Activated naive CD4-positive, alpha-beta T cell treated with anti-CD3 and anti-CD28 coated beads for 36 hours (primary cell): ENCODE results near the gene WNT7B. TPM values are rescaled to one million over a fixed set of nuclear protein-coding genes. Genes with fewer than 3 reads are reported as not detected.

Experiments used
- CTCF ChIA-PET: fragments of 350-600 bp; sonication (Branson Sonifier 250); formaldehyde crosslinking; loops from one replicate; lab custom pipeline; 2021; ENCODE audit warnings: antibody characterized with exemption; lab: Charles Lee
- DNase-seq: peaks from one replicate; pipeline ENCODE4 v3.0.0-alpha.2; 2020
- H3K27ac Mint-ChIP-seq: one replicate; pipeline ENCODE4 v1.8.0; 2021; ENCODE audit warnings: mild to moderate bottlenecking, mixed read lengths
- H3K27me3 Mint-ChIP-seq: one replicate; pipeline ENCODE4 v1.8.0; 2021; ENCODE audit warnings: low read depth, mixed read lengths
- H3K36me3 Mint-ChIP-seq: one replicate; pipeline ENCODE4 v1.8.0; 2021; ENCODE audit warnings: low read depth, mixed read lengths
- H3K4me1 Mint-ChIP-seq: one replicate; pipeline ENCODE4 v1.8.0; 2021; ENCODE audit warnings: low read depth, mixed read lengths
- H3K4me3 Mint-ChIP-seq: one replicate; pipeline ENCODE4 v1.8.0; 2021; ENCODE audit warnings: mild to moderate bottlenecking, moderate library complexity, mixed read lengths
- H3K9me3 Mint-ChIP-seq: one replicate; pipeline ENCODE4 v1.8.0; 2021; ENCODE audit warnings: mixed read lengths
- intact Hi-C: fragments of 100-400 bp; cut with micrococcal nuclease; formaldehyde crosslinking; loops from one replicate; pipeline ENCODE4 v1.15.1; 2023
- total RNA-seq, 2 experiments: library from RNA; stranded (reverse); gene quantifications; one replicate each; pipeline ENCODE4 v1.2.3, GENCODE V29; 2021

WNT7B gene
- total RNA-seq, 2 experiments from 2014 or later = not detected

- Mint-ChIP-seq H3K36me3 (no peaks in the 10 kb centered on the region), H3K27ac (no peak overlapping the region), H3K9me3 (no peaks in the 10 kb centered on the region), H3K4me3 (no peak overlapping the region), H3K4me1 (no peaks in the 10 kb centered on the region), H3K27me3 (peaks cover 7% of the 10 kb centered on the region)
- DNase-seq = no peak
- CTCF ChIA-PET = no interaction called here
- intact Hi-C loops = no loop called here
Measured at GRCh38 chr22:45952553-45952952, 24.4 kb downstream of the WNT7B start.

- no peak for DNase-seq
- CTCF ChIA-PET = no interaction called here
- Mint-ChIP-seq H3K4me1 (no peaks in the 10 kb centered on the region), H3K27ac (no peak overlapping the region), H3K36me3 (no peaks in the 10 kb centered on the region), H3K9me3 (no peaks in the 10 kb centered on the region), H3K4me3 (no peak overlapping the region), H3K27me3 (peaks cover 7% of the 10 kb centered on the region)
- intact Hi-C loops = no loop called here
Measured at GRCh38 chr22:45952151-45952550, 24.8 kb downstream of the WNT7B start.

- no peak overlapping the region for H3K4me3 Mint-ChIP-seq
- no peak overlapping the region for H3K27ac Mint-ChIP-seq
- intact Hi-C loops = no loop called here
- DNase-seq = no peak
- CTCF ChIA-PET = no interaction called here
- no peaks in the 10 kb centered on the region for H3K4me1 Mint-ChIP-seq
- H3K27me3 Mint-ChIP-seq = peaks cover 7% of the 10 kb centered on the region
- no peaks in the 10 kb centered on the region for H3K9me3 Mint-ChIP-seq
- H3K36me3 Mint-ChIP-seq = no peaks in the 10 kb centered on the region
Measured at GRCh38 chr22:45949891-45950290, 27.1 kb downstream of the WNT7B start.

GRCh38 chr22:45949258-45949870, 27.6 kb downstream of the WNT7B start:
- no peaks in the 10 kb centered on the region for H3K36me3 Mint-ChIP-seq
- H3K27me3 Mint-ChIP-seq = peaks cover 7% of the 10 kb centered on the region
- no peak for DNase-seq
- intact Hi-C loops = no loop called here
- no peaks in the 10 kb centered on the region for H3K4me1 Mint-ChIP-seq
- no peaks in the 10 kb centered on the region for H3K9me3 Mint-ChIP-seq
- no peak overlapping the region for H3K27ac Mint-ChIP-seq
- CTCF ChIA-PET = no interaction called here
- H3K4me3 Mint-ChIP-seq = no peak overlapping the region

GRCh38 chr22:45948081-45948648, 28.8 kb downstream of the WNT7B start:
- no peaks in the 10 kb centered on the region for H3K4me1 Mint-ChIP-seq
- H3K27ac Mint-ChIP-seq = no peak overlapping the region
- H3K36me3 Mint-ChIP-seq = no peaks in the 10 kb centered on the region
- DNase-seq = no peak
- H3K9me3 Mint-ChIP-seq = no peaks in the 10 kb centered on the region
- H3K4me3 Mint-ChIP-seq = no peak overlapping the region
- peaks cover 7% of the 10 kb centered on the region for H3K27me3 Mint-ChIP-seq
- intact Hi-C loops = no loop called here
- CTCF ChIA-PET = no interaction called here

- no peak for DNase-seq
- no peaks in the 10 kb centered on the region for H3K4me1 Mint-ChIP-seq
Measured at GRCh38 chr22:45946805-45947600, 30.0 kb downstream of the WNT7B start.

GRCh38 chr22:45945621-45946106, 31.3 kb downstream of the WNT7B start:
- no peaks in the 10 kb centered on the region for H3K4me1 Mint-ChIP-seq
- CTCF ChIA-PET = no interaction called here
- H3K4me3 Mint-ChIP-seq = no peak overlapping the region
- no peaks in the 10 kb centered on the region for H3K36me3 Mint-ChIP-seq
- no peak overlapping the region for H3K27ac Mint-ChIP-seq
- no peaks in the 10 kb centered on the region for H3K9me3 Mint-ChIP-seq
- intact Hi-C loops = no loop called here
- peaks cover 2% of the 10 kb centered on the region for H3K27me3 Mint-ChIP-seq
- no peak for DNase-seq

More at GRCh38 chr22:45946805-45947600, 30.0 kb downstream of the WNT7B start:
- Mint-ChIP-seq H3K27ac (no peak overlapping the region), H3K36me3 (no peaks in the 10 kb centered on the region), H3K27me3 (peaks cover 7% of the 10 kb centered on the region), H3K9me3 (no peaks in the 10 kb centered on the region), H3K4me3 (no peak overlapping the region)
- CTCF ChIA-PET = no interaction called here
- intact Hi-C loops = no loop called here

- no peaks in the 10 kb centered on the region for H3K9me3 Mint-ChIP-seq
- intact Hi-C loops = no loop called here
- H3K27me3 Mint-ChIP-seq = no peaks in the 10 kb centered on the region
- H3K27ac Mint-ChIP-seq = no peak overlapping the region
- no peaks in the 10 kb centered on the region for H3K4me1 Mint-ChIP-seq
- no peak overlapping the region for H3K4me3 Mint-ChIP-seq
- DNase-seq = no peak
- H3K36me3 Mint-ChIP-seq = no peaks in the 10 kb centered on the region
- CTCF ChIA-PET = no interaction called here
Measured at GRCh38 chr22:45942787-45943493, 34.0 kb downstream of the WNT7B start.

- H3K27ac Mint-ChIP-seq = no peak overlapping the region
- intact Hi-C loops = no loop called here
- H3K27me3 Mint-ChIP-seq = no peaks in the 10 kb centered on the region
- no peaks in the 10 kb centered on the region for H3K36me3 Mint-ChIP-seq
- no peaks in the 10 kb centered on the region for H3K4me1 Mint-ChIP-seq
- no peak overlapping the region for H3K4me3 Mint-ChIP-seq
- H3K9me3 Mint-ChIP-seq = no peaks in the 10 kb centered on the region
- CTCF ChIA-PET = no interaction called here
- no peak for DNase-seq
Measured at GRCh38 chr22:45942344-45942743, 34.6 kb downstream of the WNT7B start.

GRCh38 chr22:45938913-45939312, 38.0 kb downstream of the WNT7B start:
- DNase-seq = no peak
- CTCF ChIA-PET = interaction anchor here (0.6 kb wide), 1 partner anchor 177 kb away, joined by 4 read pairs; no protein-coding TSS in a partner anchor
- no peak overlapping the region for H3K4me3 Mint-ChIP-seq
- H3K9me3 Mint-ChIP-seq = no peaks in the 10 kb centered on the region
- intact Hi-C loops = no loop called here
- H3K27me3 Mint-ChIP-seq = peaks cover 3% of the 10 kb centered on the region
- no peak overlapping the region for H3K27ac Mint-ChIP-seq
- H3K36me3 Mint-ChIP-seq = no peaks in the 10 kb centered on the region
- no peaks in the 10 kb centered on the region for H3K4me1 Mint-ChIP-seq

GRCh38 chr22:45937960-45938359, 39.0 kb downstream of the WNT7B start:
- DNase-seq = no peak
- CTCF ChIA-PET = no interaction called here
- H3K27ac Mint-ChIP-seq = no peak overlapping the region
- peaks cover 8% of the 10 kb centered on the region for H3K27me3 Mint-ChIP-seq
- intact Hi-C loops = no loop called here
- no peaks in the 10 kb centered on the region for H3K9me3 Mint-ChIP-seq
- no peaks in the 10 kb centered on the region for H3K4me1 Mint-ChIP-seq
- H3K36me3 Mint-ChIP-seq = no peaks in the 10 kb centered on the region
- H3K4me3 Mint-ChIP-seq = no peak overlapping the region

GRCh38 chr22:45935573-45935972, 41.4 kb downstream of the WNT7B start:
- no peaks in the 10 kb centered on the region for H3K4me1 Mint-ChIP-seq
- no peak overlapping the region for H3K4me3 Mint-ChIP-seq
- H3K27ac Mint-ChIP-seq = no peak overlapping the region
- DNase-seq = no peak
- intact Hi-C loops = no loop called here
- CTCF ChIA-PET = no interaction called here
- no peaks in the 10 kb centered on the region for H3K9me3 Mint-ChIP-seq
- no peaks in the 10 kb centered on the region for H3K36me3 Mint-ChIP-seq
- peaks cover 11% of the 10 kb centered on the region for H3K27me3 Mint-ChIP-seq
